HTR-8/SVneo (cell line): ENCODE results near the gene RAB37.

ENCODE experiments used
- DNase-seq: peaks from one replicate; pipeline ENCODE4 v3.0.0; 2011; ENCODE audit warnings: low spot score, mixed read lengths; ENCODE audit not compliant: insufficient read length
- FAIRE-seq: peaks from 2 replicates; lab custom pipeline; 2011; peaks lifted over from hg19 to GRCh38; lab: Jason Lieb, UNC

The RAB37 gene

GRCh38 chr17:74743755-74744154, 6.7 kb downstream of the RAB37 start:
- FAIRE-seq, result no peak
- no peak for DNase-seq

- DNase-seq, result no peak
- FAIRE-seq, result no peak
These were observed 7.3 kb downstream of the RAB37 start for GRCh38 chr17:74744349-74744713.

- peak; percentile 81 for DNase-seq
- peak; percentile 72 for FAIRE-seq
These were observed 7.9 kb downstream of the RAB37 start for GRCh38 chr17:74744714-74745547.

- DNase-seq, result no peak
- no peak for FAIRE-seq
These were observed 8.6 kb downstream of the RAB37 start for GRCh38 chr17:74745548-74746177.

- no peak for FAIRE-seq
- no peak for DNase-seq
These were observed 9.3 kb downstream of the RAB37 start for GRCh38 chr17:74746376-74746775.

GRCh38 chr17:74746922-74747321, 9.9 kb downstream of the RAB37 start:
- no peak for DNase-seq
- no peak for FAIRE-seq

GRCh38 chr17:74748279-74748528, 11.1 kb downstream of the RAB37 start:
- no peak for DNase-seq
- peak; percentile 83 for FAIRE-seq

- FAIRE-seq, result peak; percentile 46
- DNase-seq, result peak; percentile 97
These were observed 11.6 kb downstream of the RAB37 start, which contains the start of gene NHERF1 for GRCh38 chr17:74748529-74749278. NHERF1 (plus strand) TSS chr17:74748628; CDS start chr17:74748847, 219 bp downstream.

GRCh38 chr17:74749279-74750038, 12.4 kb downstream of the RAB37 start:
- peak; percentile 69 for FAIRE-seq
- peak; percentile 74 for DNase-seq

- FAIRE-seq, result no peak
- DNase-seq, result no peak
These were observed 12.9 kb downstream of the RAB37 start for GRCh38 chr17:74750039-74750326.

- FAIRE-seq (peak; percentile 20), DNase-seq (no peak)
These were observed 13.4 kb downstream of the RAB37 start for GRCh38 chr17:74750327-74751069.

GRCh38 chr17:74752415-74752814, 15.4 kb downstream of the RAB37 start:
- no peak for DNase-seq
- FAIRE-seq, result no peak

- DNase-seq (no peak), FAIRE-seq (no peak)
These were observed 15.9 kb downstream of the RAB37 start for GRCh38 chr17:74752822-74753401.

GRCh38 chr17:74754832-74755231, 17.8 kb downstream of the RAB37 start:
- DNase-seq (no peak), FAIRE-seq (no peak)

- FAIRE-seq, result no peak
- DNase-seq, result no peak
These were observed 18.5 kb downstream of the RAB37 start for GRCh38 chr17:74755533-74755932.

- FAIRE-seq (no peak), DNase-seq (no peak)
These were observed 19.8 kb downstream of the RAB37 start for GRCh38 chr17:74756891-74757290.

- FAIRE-seq, result peak; percentile 71
- DNase-seq, result no peak
These were observed 20.4 kb downstream of the RAB37 start for GRCh38 chr17:74757502-74757901.

- DNase-seq, result no peak
- FAIRE-seq, result no peak
These were observed 21.1 kb downstream of the RAB37 start for GRCh38 chr17:74757931-74758847.

GRCh38 chr17:74758848-74759168, 21.8 kb downstream of the RAB37 start:
- no peak for FAIRE-seq
- no peak for DNase-seq
